ENCODE results near the gene IRF1. TPM values are rescaled to one million over a fixed set of nuclear protein-coding genes. Genes with fewer than 3 reads are reported as not detected.
"Not testable (repeated sequence)": the region's sequence is repeated elsewhere in the genome, so short reads cannot be mapped to it uniquely, and the experiment has no call there.

Gene IRF1
- polyA plus RNA-seq, 10 donors: 6.8 to 14.0 (median 7.9) TPM

- peak in 1 of 3 donors; percentile 6 for DNase-seq
These were observed 2.6 kb downstream of the IRF1 start for GRCh38 chr5:132487841-132488555.

- DNase-seq: no peak
These were observed 3.5 kb downstream of the IRF1 start for GRCh38 chr5:132487095-132487428.

GRCh38 chr5:132486318-132487094 is 4.1 kb downstream of the IRF1 start:
- no peak for DNase-seq

- DNase-seq: no peak
These were observed 4.8 kb downstream of the IRF1 start for GRCh38 chr5:132485641-132486317.

- not testable (repeated sequence) for DNase-seq
These were observed 5.5 kb downstream of the IRF1 start for GRCh38 chr5:132484876-132485640.

GRCh38 chr5:132484391-132484725 is 6.2 kb downstream of the IRF1 start:
- DNase-seq: no peak

- no peak for DNase-seq
These were observed 6.7 kb downstream of the IRF1 start for GRCh38 chr5:132483661-132484390.

GRCh38 chr5:132483101-132483500 is 7.5 kb downstream of the IRF1 start:
- DNase-seq: no peak

- no peak for DNase-seq
These were observed 8.9 kb downstream of the IRF1 start for GRCh38 chr5:132481596-132482211.

GRCh38 chr5:132480893-132481595 is 9.5 kb downstream of the IRF1 start:
- DNase-seq: no peak

GRCh38 chr5:132480546-132480892 is 10.1 kb downstream of the IRF1 start:
- no peak for DNase-seq

- DNase-seq: no peak
These were observed 10.5 kb downstream of the IRF1 start for GRCh38 chr5:132480042-132480441.

- no peak for DNase-seq
These were observed 11.2 kb downstream of the IRF1 start for GRCh38 chr5:132479111-132479951.

- no peak for DNase-seq
These were observed 12.2 kb downstream of the IRF1 start for GRCh38 chr5:132478366-132478871.

GRCh38 chr5:132477784-132478365 is 12.7 kb downstream of the IRF1 start:
- no peak for DNase-seq

- no peak for DNase-seq
These were observed 13.4 kb downstream of the IRF1 start for GRCh38 chr5:132476876-132477781.

GRCh38 chr5:132475987-132476875 is 14.3 kb downstream of the IRF1 start:
- DNase-seq: no peak

All from muscle of back (tissue), 11 donors.